SH-SY5Y (cell line): ENCODE measurements around the gene ZBTB20.

ENCODE experiments used
- GATA2 ChIP-seq: IDR thresholded peaks from 2 replicates; pipeline ENCODE4 v1.6.1; 2011; ENCODE audit warnings: mild to moderate bottlenecking, low read depth, low read length
- GATA3 ChIP-seq: IDR thresholded peaks from 2 replicates; pipeline ENCODE4 v1.6.1; 2011; ENCODE audit warnings: low read depth, mild to moderate bottlenecking, low read length, moderate library complexity

DNA sequence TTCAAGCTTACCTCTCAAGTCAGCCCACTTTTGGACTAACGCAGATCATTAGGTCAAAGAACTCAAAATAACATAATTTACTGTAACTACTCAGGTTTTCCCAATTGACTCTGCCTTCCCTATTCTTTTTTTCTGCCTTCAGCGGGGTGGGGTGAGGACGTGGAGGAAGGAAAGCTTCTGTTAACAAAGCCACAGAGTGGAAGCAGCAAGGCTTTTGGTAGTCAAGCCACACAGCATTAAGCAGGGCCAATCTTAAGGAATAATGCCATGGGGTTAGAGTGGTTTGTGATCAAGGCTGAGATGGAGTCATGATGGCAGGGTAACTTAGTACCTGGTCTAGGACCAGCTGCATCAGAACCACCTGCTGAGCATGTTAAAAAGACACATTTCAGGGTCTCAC, 575.7 kb downstream of the ZBTB20 start:
- TF ChIP-seq GATA3 (no peak), GATA2 (no peak)
